NCI-H1436 treated with DMSO at 0.1 percent for 48 hours (cell line): ENCODE measurements around the gene FAM168A.

ENCODE experiments used
- DNase-seq: peaks from one replicate; lab custom pipeline; 2025; lab: John Stamatoyannopoulos, UW

The FAM168A gene

DNA sequence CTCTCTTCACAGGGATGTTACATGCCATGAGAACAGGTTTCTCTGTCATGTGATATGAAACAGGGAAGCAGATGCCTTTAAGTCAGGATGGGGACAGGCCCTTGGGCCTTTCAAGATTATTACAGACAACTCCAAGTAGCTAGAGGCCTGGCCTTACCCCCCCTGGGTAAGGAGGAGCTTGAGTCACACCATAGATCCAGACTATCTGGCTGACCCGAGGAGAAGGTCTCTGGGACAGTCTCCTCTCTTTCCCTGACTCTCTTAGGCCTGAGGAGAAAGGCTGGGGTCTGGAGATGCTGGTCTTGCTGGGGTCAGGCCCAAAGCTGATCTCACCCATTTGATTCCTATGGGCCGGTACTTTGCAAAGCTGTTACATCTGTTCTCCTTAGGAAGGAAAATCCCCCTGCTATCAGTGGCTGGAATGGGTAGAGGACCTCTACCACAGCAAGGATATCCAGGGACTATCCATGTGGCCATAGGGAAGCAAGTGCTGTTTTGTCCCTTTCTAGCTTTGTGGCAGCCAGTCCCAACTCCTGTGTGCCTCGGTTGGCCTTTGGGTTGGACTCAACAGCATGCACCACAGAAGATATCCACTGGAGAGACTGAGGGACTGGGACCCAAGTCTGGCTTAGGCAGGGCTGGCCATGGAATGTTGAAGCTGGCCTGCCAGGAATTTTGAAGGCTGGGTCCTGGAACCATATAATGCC lies 196.5 kb downstream of the FAM168A start:
- no peak for DNase-seq

GRCh38 chr11:73400293-73400692 lies 197.6 kb downstream of the FAM168A start:
- DNase-seq, result no peak

- DNase-seq, result no peak
Observed at GRCh38 chr11:73399636-73400035, 198.3 kb downstream of the FAM168A start.

GRCh38 chr11:73399159-73399590 lies 198.7 kb downstream of the FAM168A start:
- no peak for DNase-seq

GRCh38 chr11:73398721-73399120 lies 199.2 kb downstream of the FAM168A start:
- no peak for DNase-seq

DNA sequence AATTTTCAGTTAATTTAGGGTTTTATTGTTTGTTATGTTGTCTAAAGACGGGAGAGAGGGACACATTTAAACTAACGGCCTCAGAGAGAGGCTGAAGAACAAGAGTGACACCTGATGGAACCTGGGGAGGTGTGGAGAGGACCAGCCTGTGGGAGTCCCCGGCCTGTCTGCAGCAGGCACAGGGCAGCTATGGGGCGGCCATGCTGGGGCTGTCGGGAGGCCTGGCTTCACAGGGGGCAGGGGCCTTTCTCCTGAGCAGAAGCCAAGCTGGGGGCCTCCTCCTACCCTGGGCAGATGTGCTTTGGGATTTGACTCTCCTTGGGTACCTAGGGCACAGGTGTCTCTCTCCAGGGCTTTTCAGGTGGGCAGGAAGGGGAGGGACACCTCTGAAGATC lies 199.8 kb downstream of the FAM168A start:
- DNase-seq, result no peak

DNA sequence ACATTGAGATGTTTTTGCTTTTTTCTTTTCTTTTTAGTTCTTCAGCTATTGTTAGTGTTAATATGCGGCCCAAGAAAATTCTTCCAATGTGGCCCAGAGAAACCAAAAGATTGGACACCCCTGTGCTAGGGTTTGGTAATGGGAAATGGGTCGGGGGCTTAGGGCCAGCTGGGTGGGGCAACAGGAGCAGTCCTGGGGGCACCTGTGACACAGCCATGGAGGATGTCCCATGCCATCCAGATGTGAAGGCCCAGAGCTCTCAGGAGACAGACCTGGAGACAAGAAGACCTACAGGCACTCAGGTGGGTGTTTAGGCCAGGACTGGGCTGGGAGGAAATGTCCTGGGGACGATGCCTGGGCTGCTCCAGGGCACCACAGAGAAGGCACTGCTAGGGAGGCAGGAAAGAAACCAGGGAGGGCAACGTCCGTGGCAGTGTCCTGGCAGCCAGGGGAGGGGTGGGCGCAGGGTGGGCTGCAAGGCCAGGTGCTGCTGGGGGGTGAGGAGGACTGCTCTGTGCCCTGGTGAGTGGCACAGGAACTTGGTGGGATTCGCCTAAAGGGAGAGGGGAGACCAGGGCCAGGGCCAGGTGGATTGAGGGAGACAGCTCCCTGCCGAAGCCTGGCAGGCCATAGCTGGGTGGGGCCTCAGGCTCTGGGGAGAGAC lies 200.3 kb downstream of the FAM168A start:
- no peak for DNase-seq

DNA sequence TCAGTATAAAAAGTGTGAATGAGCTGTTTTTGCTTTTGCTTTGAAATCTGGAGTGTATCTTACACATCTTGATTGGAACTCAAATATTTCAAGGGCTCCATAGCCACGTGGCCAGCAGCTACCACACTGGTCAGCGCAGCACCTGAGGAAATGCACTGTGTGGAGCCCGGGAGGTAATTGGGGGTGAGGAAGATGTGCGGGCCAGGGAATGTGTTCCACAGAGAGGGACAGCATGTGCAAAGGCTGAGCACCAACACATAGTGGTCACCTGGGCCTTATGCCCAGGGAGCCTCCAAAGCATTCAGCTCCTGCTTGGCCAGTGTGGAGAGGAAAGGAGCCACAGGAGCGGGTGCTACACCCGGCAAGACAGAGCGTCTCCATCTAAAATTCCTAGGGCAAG lies 200.9 kb downstream of the FAM168A start:
- no peak for DNase-seq

GRCh38 chr11:73396251-73396930 lies 201.5 kb downstream of the FAM168A start:
- no peak for DNase-seq

DNA sequence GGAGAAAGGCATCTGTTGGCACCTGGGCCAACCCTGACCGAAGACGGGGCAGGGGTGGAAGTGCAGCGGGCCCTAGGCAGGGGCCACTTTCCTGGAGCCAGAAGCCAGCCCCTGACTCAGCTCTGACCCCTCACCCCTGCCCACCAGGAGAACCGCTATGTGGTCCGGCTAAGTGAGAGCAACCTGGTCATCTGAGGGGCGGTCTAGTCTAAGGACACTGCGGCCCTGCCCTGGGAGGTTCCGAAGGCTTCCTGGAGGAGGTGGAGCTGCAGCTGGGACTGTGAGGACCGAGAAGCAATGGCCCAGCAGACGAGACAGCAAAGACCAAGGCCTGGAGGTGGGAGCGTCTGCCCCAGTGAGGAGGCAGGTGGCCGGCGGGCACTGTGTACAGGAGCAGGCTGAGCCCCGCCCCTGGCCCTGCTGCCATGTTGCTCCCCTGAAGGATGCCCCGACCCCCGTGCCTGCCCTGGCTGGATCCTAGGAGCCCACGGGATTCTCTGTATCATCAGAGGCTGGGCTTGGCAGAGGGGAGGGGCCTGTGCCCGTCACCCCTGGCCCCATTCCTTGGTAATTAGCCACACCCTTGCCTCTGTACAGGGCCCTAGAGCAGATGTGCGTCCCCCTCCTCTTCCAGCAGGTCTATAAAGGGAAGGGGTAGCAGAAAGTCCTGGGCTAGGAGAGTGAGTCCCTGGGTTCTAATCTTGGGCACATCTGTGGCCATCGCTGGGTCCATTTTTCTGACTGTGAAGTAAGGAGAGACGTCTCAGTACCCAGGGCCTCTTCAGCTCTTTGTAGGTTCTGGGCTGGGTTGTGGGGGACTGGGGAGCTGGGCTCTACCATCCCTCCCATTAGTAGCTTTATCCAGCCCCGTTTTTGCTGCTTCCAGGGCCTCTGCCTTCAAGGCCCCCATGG lies 202.4 kb downstream of the FAM168A start:
- DNase-seq, result no peak

GRCh38 chr11:73394416-73395296 lies 203.3 kb downstream of the FAM168A start:
- DNase-seq, result no peak

- no peak for DNase-seq
Observed at GRCh38 chr11:73393479-73394415, 204.2 kb downstream of the FAM168A start.

DNA sequence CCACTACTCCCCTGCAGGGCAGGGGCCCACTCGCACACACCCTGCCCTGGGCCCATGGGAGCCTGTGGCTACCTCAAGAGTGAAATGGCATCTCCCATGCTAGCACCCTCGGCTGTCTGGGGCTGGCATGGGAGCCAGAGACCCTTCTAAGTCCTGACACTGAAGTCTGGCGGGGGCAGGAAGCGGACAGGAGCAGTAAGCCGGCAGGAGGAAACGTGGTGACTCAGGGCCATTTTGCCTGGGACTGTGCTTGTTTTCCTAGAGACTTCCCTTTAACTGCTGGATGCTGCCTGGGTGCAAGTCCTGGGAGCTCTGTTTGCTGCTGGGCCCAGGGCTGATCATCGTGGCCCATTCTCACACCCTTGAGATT lies 204.9 kb downstream of the FAM168A start:
- no peak for DNase-seq

GRCh38 chr11:73392108-73393010 lies 205.6 kb downstream of the FAM168A start:
- no peak for DNase-seq

DNA sequence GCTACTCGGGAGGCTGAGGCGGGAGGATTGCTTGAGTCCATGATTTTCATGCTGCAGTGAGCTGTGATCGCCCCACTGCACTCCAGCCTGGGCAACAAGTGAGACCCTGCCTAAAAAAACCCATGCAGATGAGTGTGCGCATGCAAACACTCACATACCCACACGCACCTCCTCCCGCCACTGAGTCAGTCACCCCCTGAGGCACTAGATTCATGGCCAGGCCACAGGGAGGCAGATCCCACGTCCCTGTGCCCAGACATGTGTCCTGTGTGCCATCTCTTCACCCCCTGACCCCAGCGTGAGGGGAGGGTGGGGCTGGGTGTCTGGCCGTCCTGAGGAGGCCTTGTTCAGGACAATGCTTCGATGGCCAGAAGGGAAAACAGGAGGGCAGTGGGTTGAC lies 206.2 kb downstream of the FAM168A start:
- no peak for DNase-seq

GRCh38 chr11:73390601-73391565 lies 207.0 kb downstream of the FAM168A start:
- DNase-seq, result no peak

GRCh38 chr11:73389916-73390315 lies 208.0 kb downstream of the FAM168A start:
- no peak for DNase-seq

DNA sequence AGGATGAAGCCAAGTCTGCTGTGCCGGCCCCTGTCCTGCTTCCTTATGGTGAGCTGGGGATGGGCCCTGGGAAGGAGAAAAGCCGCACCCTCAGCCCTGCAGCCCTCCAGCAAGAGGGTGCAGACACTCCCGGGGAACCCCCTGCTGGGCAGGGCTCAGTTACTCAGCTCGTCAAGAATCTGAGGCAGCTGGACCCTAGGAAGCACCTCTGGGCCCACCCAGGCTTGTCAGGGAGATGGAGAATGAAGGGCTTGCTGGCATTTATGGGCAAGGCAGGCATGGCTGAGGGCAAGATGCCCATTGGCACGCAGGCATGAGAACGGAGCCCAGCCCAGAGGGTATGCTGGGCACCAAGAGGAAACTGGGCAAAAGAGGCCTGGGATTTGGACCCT lies 208.8 kb downstream of the FAM168A start:
- no peak for DNase-seq
